A549 (cell line): Measurements from ENCODE around the gene STK33.

Source experiments
- EHMT2 ChIP-seq: fragments of 200-600 bp; sonication (generic); IDR thresholded peaks from 2 replicates; pipeline ENCODE4 v1.6.1; 2016; ENCODE audit warnings: antibody characterized with exemption, low read depth, mild to moderate bottlenecking, moderate library complexity
- GATA3 ChIP-seq: IDR thresholded peaks from 2 replicates; pipeline ENCODE4 v1.6.1; 2012; ENCODE audit warnings: borderline replicate concordance
- HDAC2 ChIP-seq: fragments of 200-600 bp; sonication (generic); IDR thresholded peaks from 2 replicates; pipeline ENCODE4 v1.6.1; 2016
- KDM1A ChIP-seq: fragments of 200-600 bp; sonication (generic); IDR thresholded peaks from 2 replicates; pipeline ENCODE4 v1.6.1; 2016; ENCODE audit warnings: low read depth, mild to moderate bottlenecking
- PHF8 ChIP-seq: fragments of 200-600 bp; sonication (generic); IDR thresholded peaks from 2 replicates; pipeline ENCODE4 v1.6.1; 2016; ENCODE audit warnings: low read depth, mild to moderate bottlenecking, antibody characterized with exemption, moderate library complexity, borderline replicate concordance
- RCOR1 ChIP-seq: fragments of 150-350 bp; IDR thresholded peaks from 2 replicates; pipeline ENCODE4 v1.6.1; 2014; ENCODE audit warnings: antibody characterized with exemption, low read length, low read depth
- TF ChIP-seq, protein P1 (sequence below): fragments of >200 bp; sonication (Bioruptor Twin); formaldehyde crosslinking; IDR thresholded peaks from 3 replicates; pipeline ENCODE4 v1.5.1; 2016
- TF ChIP-seq, protein P2 (sequence below): IDR thresholded peaks from 2 replicates; pipeline ENCODE4 v1.6.1; 2012
- TF ChIP-seq, protein P3 (sequence below): fragments of 200-600 bp; sonication (generic); IDR thresholded peaks from 2 replicates; pipeline ENCODE4 v1.6.1; 2016; ENCODE audit warnings: antibody characterized with exemption, mild to moderate bottlenecking, moderate library complexity

DNA sequence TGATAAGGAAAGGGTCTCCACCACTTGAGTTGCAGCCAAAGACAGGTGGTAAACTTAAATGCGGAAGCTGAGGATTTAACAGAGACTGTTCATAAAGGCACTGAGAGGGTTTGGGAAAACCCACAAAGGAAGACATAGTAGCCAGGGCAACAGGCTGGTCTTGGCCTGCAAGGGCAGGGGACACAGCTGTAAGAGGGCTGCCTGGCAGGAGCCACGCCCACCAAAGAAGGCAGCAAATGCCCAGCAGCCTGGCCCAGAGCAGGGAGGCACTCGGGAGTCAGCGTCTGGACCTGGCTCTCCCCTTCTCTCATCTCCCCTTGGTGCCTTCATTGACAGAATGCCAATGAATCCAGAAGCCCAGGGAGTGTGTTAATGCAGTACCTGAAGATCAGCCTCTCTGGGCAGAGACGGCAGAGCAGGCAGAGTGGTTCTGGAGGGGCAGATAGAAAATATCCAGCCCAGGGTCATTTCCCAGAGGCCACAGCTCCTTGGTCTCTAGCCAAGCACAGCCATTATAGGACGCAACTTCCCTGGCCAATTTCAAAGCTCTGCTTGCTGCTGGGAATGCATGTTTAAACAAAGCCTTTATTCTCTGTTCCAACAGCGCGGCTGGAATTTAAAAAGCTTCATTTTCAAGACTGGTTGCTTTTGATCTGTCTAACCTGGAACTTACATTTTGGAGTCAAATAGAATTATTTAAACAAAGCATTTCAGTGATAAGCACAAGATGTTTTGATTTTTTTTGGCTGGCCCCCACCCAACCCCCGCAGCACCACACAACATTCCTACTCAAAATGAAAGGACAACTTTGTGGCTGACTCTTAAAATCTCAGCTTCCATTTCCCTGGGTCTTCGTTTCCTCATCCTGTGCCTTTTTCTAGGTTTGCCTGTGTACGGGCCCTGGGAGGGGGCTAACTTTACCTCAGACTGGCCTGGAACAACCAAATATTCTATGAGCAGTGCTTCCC, 204.7 kb downstream of the STK33 start:
- TF ChIP-seq EHMT2 (no peak), GATA3 (no peak), KDM1A (no peak), RCOR1 (no peak), PHF8 (no peak), HDAC2 (no peak)
- TF ChIP-seq, protein P1, sequence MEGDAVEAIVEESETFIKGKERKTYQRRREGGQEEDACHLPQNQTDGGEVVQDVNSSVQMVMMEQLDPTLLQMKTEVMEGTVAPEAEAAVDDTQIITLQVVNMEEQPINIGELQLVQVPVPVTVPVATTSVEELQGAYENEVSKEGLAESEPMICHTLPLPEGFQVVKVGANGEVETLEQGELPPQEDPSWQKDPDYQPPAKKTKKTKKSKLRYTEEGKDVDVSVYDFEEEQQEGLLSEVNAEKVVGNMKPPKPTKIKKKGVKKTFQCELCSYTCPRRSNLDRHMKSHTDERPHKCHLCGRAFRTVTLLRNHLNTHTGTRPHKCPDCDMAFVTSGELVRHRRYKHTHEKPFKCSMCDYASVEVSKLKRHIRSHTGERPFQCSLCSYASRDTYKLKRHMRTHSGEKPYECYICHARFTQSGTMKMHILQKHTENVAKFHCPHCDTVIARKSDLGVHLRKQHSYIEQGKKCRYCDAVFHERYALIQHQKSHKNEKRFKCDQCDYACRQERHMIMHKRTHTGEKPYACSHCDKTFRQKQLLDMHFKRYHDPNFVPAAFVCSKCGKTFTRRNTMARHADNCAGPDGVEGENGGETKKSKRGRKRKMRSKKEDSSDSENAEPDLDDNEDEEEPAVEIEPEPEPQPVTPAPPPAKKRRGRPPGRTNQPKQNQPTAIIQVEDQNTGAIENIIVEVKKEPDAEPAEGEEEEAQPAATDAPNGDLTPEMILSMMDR = no peak
- TF ChIP-seq, protein P2, sequence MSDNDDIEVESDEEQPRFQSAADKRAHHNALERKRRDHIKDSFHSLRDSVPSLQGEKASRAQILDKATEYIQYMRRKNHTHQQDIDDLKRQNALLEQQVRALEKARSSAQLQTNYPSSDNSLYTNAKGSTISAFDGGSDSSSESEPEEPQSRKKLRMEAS = no peak
- TF ChIP-seq, protein P3, sequence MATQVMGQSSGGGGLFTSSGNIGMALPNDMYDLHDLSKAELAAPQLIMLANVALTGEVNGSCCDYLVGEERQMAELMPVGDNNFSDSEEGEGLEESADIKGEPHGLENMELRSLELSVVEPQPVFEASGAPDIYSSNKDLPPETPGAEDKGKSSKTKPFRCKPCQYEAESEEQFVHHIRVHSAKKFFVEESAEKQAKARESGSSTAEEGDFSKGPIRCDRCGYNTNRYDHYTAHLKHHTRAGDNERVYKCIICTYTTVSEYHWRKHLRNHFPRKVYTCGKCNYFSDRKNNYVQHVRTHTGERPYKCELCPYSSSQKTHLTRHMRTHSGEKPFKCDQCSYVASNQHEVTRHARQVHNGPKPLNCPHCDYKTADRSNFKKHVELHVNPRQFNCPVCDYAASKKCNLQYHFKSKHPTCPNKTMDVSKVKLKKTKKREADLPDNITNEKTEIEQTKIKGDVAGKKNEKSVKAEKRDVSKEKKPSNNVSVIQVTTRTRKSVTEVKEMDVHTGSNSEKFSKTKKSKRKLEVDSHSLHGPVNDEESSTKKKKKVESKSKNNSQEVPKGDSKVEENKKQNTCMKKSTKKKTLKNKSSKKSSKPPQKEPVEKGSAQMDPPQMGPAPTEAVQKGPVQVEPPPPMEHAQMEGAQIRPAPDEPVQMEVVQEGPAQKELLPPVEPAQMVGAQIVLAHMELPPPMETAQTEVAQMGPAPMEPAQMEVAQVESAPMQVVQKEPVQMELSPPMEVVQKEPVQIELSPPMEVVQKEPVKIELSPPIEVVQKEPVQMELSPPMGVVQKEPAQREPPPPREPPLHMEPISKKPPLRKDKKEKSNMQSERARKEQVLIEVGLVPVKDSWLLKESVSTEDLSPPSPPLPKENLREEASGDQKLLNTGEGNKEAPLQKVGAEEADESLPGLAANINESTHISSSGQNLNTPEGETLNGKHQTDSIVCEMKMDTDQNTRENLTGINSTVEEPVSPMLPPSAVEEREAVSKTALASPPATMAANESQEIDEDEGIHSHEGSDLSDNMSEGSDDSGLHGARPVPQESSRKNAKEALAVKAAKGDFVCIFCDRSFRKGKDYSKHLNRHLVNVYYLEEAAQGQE = no peak
